Measurements from ENCODE around the gene UNC5C. TPM values are rescaled to one million over a fixed set of nuclear protein-coding genes. Genes with fewer than 3 reads are reported as not detected.

UNC5C gene
- total RNA-seq, 1 donor from 2014 or later = 76.7 TPM

DNA sequence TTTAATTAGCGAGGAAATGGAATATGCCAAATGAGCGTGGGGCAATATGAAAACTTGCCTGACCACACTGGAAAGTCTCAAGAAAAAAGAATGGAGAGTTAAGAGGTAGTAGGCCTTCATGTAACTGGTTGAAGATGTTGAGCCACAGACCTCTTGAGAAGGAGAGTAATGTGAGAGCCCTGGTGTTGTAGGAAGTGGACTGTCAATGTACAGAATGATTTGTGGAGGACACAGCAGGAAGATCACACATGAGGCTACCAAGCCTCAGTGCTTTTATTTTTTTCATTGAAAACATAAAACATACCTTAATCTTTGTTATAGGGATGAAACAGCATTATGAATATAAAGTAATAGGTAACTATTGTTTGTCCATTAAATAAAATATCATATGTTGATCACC is 331.6 kb downstream of the UNC5C start:
- Mint-ChIP-seq H3K27me3 (ENCODE audit: low read depth) (no peaks in the 10 kb centered on the region), H3K36me3 (peaks cover 35% of the 10 kb centered on the region), H3K9me3 (no peaks in the 10 kb centered on the region), H3K27ac (no peak overlapping the region), H3K4me1 (peaks cover 15% of the 10 kb centered on the region), H3K4me3 (no peak overlapping the region)
- DNase-seq (ENCODE audit: low spot score in 2 of 2, unreplicated experiment in 2 of 2) = no peak
- TF ChIP-seq, protein P1, sequence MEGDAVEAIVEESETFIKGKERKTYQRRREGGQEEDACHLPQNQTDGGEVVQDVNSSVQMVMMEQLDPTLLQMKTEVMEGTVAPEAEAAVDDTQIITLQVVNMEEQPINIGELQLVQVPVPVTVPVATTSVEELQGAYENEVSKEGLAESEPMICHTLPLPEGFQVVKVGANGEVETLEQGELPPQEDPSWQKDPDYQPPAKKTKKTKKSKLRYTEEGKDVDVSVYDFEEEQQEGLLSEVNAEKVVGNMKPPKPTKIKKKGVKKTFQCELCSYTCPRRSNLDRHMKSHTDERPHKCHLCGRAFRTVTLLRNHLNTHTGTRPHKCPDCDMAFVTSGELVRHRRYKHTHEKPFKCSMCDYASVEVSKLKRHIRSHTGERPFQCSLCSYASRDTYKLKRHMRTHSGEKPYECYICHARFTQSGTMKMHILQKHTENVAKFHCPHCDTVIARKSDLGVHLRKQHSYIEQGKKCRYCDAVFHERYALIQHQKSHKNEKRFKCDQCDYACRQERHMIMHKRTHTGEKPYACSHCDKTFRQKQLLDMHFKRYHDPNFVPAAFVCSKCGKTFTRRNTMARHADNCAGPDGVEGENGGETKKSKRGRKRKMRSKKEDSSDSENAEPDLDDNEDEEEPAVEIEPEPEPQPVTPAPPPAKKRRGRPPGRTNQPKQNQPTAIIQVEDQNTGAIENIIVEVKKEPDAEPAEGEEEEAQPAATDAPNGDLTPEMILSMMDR (IDR thresholded peaks at IDR 0.05; ENCODE audit: unreplicated experiment) = no peak

DNA sequence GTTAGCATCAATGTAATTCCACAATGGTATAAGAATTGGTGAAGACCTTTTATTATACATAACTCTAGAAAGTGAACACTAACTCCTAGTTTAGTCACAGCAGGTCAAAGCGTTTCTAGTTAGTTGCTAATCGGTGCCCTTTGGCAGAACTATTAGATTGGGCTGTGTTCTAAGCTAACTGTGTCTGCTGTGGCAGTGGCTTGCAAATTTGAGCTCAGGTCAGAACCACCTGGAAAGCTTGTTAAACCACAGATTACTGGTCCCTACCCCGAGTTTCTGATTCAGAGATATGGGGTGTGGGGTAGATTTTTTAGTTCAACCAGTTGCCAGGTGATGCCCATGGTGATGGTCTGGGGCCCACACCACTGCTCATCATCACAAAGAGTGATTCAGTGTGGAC is 332.1 kb downstream of the UNC5C start:
- Mint-ChIP-seq H3K4me3 (no peak overlapping the region), H3K27me3 (ENCODE audit: low read depth) (no peaks in the 10 kb centered on the region), H3K4me1 (peaks cover 14% of the 10 kb centered on the region), H3K36me3 (peaks cover 32% of the 10 kb centered on the region), H3K9me3 (no peaks in the 10 kb centered on the region), H3K27ac (no peak overlapping the region)
- TF ChIP-seq, protein P1 (IDR thresholded peaks at IDR 0.05; ENCODE audit: unreplicated experiment) = no peak
- no peak for DNase-seq (ENCODE audit: low spot score in 2 of 2, unreplicated experiment in 2 of 2)

DNA sequence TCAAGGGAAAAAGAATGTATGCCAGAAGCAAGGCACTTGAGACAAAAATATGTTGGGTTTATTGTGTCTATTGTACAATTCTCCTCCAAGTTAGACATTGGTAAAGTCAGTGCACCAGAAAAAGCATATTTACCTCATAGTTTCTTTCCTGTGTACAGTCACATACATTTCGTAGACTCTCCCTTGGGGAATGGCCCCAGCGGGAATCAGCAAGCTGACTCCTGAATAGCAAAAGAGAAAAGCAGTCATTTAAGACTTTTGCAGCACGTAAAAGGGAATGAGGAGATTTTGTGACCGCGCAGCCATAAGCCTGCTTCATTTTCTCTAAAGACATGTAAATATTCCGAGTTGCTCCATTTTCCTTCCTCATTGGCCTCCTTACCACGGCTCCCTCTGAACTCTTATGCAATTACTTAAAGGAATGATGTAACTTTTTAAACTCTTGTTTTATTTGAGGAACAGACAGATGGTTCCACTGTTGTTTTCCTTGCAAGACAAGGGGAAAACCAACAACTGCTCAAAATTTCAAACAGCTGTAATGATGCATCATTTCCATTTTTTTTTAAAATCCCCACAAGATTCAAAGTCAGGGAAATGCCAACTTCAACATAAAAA is 332.7 kb downstream of the UNC5C start:
- Mint-ChIP-seq H3K4me1 (peaks cover 14% of the 10 kb centered on the region), H3K27me3 (ENCODE audit: low read depth) (no peaks in the 10 kb centered on the region), H3K27ac (no peak overlapping the region), H3K4me3 (no peak overlapping the region), H3K36me3 (peaks cover 30% of the 10 kb centered on the region), H3K9me3 (no peaks in the 10 kb centered on the region)
- DNase-seq (ENCODE audit: low spot score in 2 of 2, unreplicated experiment in 2 of 2) = no peak
- TF ChIP-seq, protein P1 (IDR thresholded peaks at IDR 0.05; ENCODE audit: unreplicated experiment) = no peak

DNA sequence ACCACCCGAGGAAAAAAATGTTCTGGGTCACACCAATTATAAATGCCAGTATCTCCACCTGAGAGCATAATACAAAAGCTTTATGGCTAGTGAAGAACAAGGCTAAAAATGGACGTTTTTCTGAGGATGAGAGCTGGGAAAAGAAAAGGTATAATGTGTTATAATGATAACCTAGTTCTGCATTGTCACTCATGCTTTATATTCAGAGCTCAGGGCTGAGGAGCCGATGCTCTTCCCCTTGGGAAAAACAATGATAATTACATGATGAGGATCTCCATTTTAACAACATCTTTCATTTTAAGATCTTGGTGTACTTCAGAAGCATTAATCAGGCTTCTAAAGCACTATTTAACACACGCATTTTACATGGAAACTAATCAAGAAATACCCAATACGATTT is 333.7 kb downstream of the UNC5C start:
- Mint-ChIP-seq H3K4me1 (peaks cover 15% of the 10 kb centered on the region), H3K27me3 (ENCODE audit: low read depth) (no peaks in the 10 kb centered on the region), H3K9me3 (no peaks in the 10 kb centered on the region), H3K27ac (no peak overlapping the region), H3K4me3 (no peak overlapping the region), H3K36me3 (peaks cover 28% of the 10 kb centered on the region)
- DNase-seq (ENCODE audit: low spot score in 2 of 2, unreplicated experiment in 2 of 2) = no peak
- TF ChIP-seq, protein P1 (IDR thresholded peaks at IDR 0.05; ENCODE audit: unreplicated experiment) = no peak

DNA sequence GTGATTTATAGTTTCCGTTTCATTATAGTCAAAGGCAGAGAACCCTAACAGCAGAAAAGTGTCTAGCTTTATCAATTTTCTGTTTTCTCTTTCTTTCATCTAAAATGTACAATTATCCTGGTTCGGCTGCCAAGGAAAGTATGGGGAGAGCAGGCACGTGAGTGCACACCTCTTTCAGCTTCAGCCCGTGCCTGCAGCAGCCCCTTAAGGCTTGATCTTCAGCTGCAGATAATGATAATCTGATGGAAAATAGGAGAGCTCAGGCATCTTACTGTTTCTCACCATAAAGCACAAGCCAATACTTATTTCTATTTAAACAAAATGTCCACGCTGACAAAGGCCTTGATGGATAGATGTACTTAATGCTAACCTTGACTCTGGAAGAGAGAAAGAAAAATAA is 334.4 kb downstream of the UNC5C start:
- Mint-ChIP-seq H3K27me3 (ENCODE audit: low read depth) (no peaks in the 10 kb centered on the region), H3K4me3 (no peak overlapping the region), H3K27ac (peak overlapping the region; percentile 52), H3K36me3 (peaks cover 25% of the 10 kb centered on the region), H3K9me3 (no peaks in the 10 kb centered on the region), H3K4me1 (peaks cover 21% of the 10 kb centered on the region)
- no peak for DNase-seq (ENCODE audit: low spot score in 2 of 2, unreplicated experiment in 2 of 2)
- TF ChIP-seq, protein P1 (IDR thresholded peaks at IDR 0.05; ENCODE audit: unreplicated experiment) = no peak

DNA sequence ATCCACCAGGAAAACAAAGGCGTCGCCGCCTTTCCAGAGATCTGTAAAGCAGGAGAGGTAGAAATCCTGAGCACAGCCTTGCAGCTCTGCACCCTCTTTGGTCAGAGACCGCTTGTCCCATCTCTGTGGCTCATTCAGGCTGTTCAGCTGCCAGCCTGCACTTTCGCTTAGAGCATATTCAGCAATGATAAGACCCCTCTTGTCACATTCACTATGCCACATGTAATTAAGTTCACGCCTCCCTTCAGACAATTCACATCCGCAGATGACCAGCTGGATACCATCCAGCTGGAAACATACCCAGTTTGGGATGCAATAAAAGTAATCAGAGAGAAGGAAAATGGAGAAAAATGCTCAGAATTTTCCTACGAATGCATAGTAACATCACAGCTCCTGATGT is 335.4 kb downstream of the UNC5C start:
- TF ChIP-seq, protein P1 (IDR thresholded peaks at IDR 0.05; ENCODE audit: unreplicated experiment) = no peak
- no peak for DNase-seq (ENCODE audit: low spot score in 2 of 2, unreplicated experiment in 2 of 2)
- H3K4me3 Mint-ChIP-seq = no peak overlapping the region
- peaks cover 20% of the 10 kb centered on the region for H3K36me3 Mint-ChIP-seq
- H3K9me3 Mint-ChIP-seq = no peaks in the 10 kb centered on the region
- H3K4me1 Mint-ChIP-seq = peaks cover 21% of the 10 kb centered on the region
- no peaks in the 10 kb centered on the region for H3K27me3 Mint-ChIP-seq (ENCODE audit: low read depth)
- no peak overlapping the region for H3K27ac Mint-ChIP-seq
